HepG2 (cell line): ENCODE data around the gene MYADML2. TPM values are rescaled to one million over a fixed set of nuclear protein-coding genes. Genes with fewer than 3 reads are reported as not detected.

Source experiments
- ATF3 ChIP-seq: sonication (generic); formaldehyde crosslinking; IDR thresholded peaks from 2 replicates; pipeline ENCODE4 v1.4.0; 2020; ENCODE audit warnings: missing genetic modification reagents
- JARID2 ChIP-seq: sonication (generic); formaldehyde crosslinking; IDR thresholded peaks from 2 replicates; pipeline ENCODE4 v1.8.1; 2023; ENCODE audit warnings: missing genetic modification reagents, inconsistent platforms; ENCODE audit not compliant: insufficient replicate concordance
- KLF16 ChIP-seq, 2 experiments: sonication (generic) in 1 of 2; formaldehyde crosslinking in 1 of 2; IDR thresholded peaks; 2 replicates each; pipeline versions ENCODE4 v1.6.1 to v1.8.0; 2016 to 2023; ENCODE audit warnings: missing genetic modification reagents in 2 of 2, missing compliant biosample characterization in 1 of 2
- MED1 ChIP-seq: sonication (generic); formaldehyde crosslinking; IDR thresholded peaks from 2 replicates; pipeline ENCODE4 v1.4.0; 2020; ENCODE audit warnings: missing genetic modification reagents
- PHB2 ChIP-seq: fragments of 450-650 bp; IDR thresholded peaks from 2 replicates; pipeline ENCODE4 v1.6.1; 2018; ENCODE audit not compliant: partially characterized antibody
- PHF8 ChIP-seq: sonication (generic); formaldehyde crosslinking; IDR thresholded peaks from 2 replicates; pipeline ENCODE4 v1.5.0; 2020; ENCODE audit warnings: missing genetic modification reagents
- SIX4 ChIP-seq: sonication (generic); formaldehyde crosslinking; IDR thresholded peaks from 2 replicates; pipeline ENCODE4 v1.4.0; 2020; ENCODE audit warnings: missing genetic modification reagents
- SMC3 ChIP-seq: IDR thresholded peaks from 2 replicates; pipeline ENCODE4 v1.6.1; 2011; ENCODE audit warnings: low read length, improper control_type of control experiment
- SNAPC2 ChIP-seq: sonication (generic); formaldehyde crosslinking; IDR thresholded peaks from 2 replicates; pipeline ENCODE4 v1.8.1; 2022; ENCODE audit warnings: mild to moderate bottlenecking, missing genetic modification reagents
- SSRP1 ChIP-seq: IDR thresholded peaks from 2 replicates; pipeline ENCODE4 v1.6.1; 2016; ENCODE audit warnings: control low read depth
- ZFAT ChIP-seq: sonication (generic); formaldehyde crosslinking; conservative IDR thresholded peaks from 2 replicates; pipeline ENCODE4 v1.8.1; 2023; ENCODE audit warnings: missing genetic modification reagents, inconsistent platforms
- ZFY ChIP-seq: sonication (generic); formaldehyde crosslinking; IDR thresholded peaks from 2 replicates; pipeline ENCODE4 v1.4.0; 2020; ENCODE audit warnings: missing genetic modification reagents
- ZNF280B ChIP-seq: sonication (generic); formaldehyde crosslinking; IDR thresholded peaks from 2 replicates; pipeline ENCODE4 v1.5.0; 2020; ENCODE audit warnings: missing genetic modification reagents, mild to moderate bottlenecking, borderline replicate concordance
- ZNF382 ChIP-seq: sonication (generic); formaldehyde crosslinking; IDR thresholded peaks from 2 replicates; pipeline ENCODE4 v1.5.0; 2020; ENCODE audit warnings: missing genetic modification reagents, mild to moderate bottlenecking, borderline replicate concordance
- ZNF644 ChIP-seq: IDR thresholded peaks from 2 replicates; pipeline ENCODE4 v1.6.1; 2016; ENCODE audit warnings: low read depth
- ZNF709 ChIP-seq: sonication (generic); formaldehyde crosslinking; IDR thresholded peaks from 2 replicates; pipeline ENCODE4 v1.5.0; 2020; ENCODE audit warnings: mild to moderate bottlenecking, missing genetic modification reagents
- ZNF816 ChIP-seq: sonication (generic); formaldehyde crosslinking; IDR thresholded peaks from 2 replicates; pipeline ENCODE4 v1.8.0; 2022; ENCODE audit warnings: missing genetic modification reagents, mild to moderate bottlenecking, borderline replicate concordance
- ZNF878 ChIP-seq: sonication (generic); formaldehyde crosslinking; IDR thresholded peaks from 2 replicates; pipeline ENCODE4 v1.8.1; 2023; ENCODE audit warnings: mild to moderate bottlenecking, missing genetic modification reagents, moderate library complexity
- ZNF879 ChIP-seq: sonication (generic); formaldehyde crosslinking; IDR thresholded peaks from 2 replicates; pipeline ENCODE4 v1.8.1; 2023; ENCODE audit warnings: missing genetic modification reagents
- polyA plus RNA-seq, 8 experiments: library from polyadenylated mRNA; depleted of rRNA in 3 of 8; stranded (reverse) in 7 of 8; unstranded in 1 of 8; fragments of >200 nt; fragmentation: Illumina TruSeq in 4 of 8; extraction: Trizol in 4 of 8; gene quantifications; 2 replicates each; pipeline versions ENCODE4 v1.2.1 to v1.2.3, GENCODE V29; 2011 to 2016; ENCODE audit warnings: low read depth in 4 of 8, missing spikeins in 1 of 8, mixed read lengths in 1 of 8; ENCODE audit not compliant: insufficient read depth in 1 of 8
- total RNA-seq, 5 experiments: library from RNA; depleted of rRNA; stranded (reverse); fragments of >200 nt; fragmentation: Illumina TruSeq; extraction: Trizol; gene quantifications; 2 replicates each; pipeline ENCODE4 v1.2.3, GENCODE V29; 2016; ENCODE audit warnings: low read depth in 1 of 5
- TF ChIP-seq, protein P1 (sequence below): sonication (generic); formaldehyde crosslinking; IDR thresholded peaks from 2 replicates; pipeline ENCODE4 v1.9.0; 2021; ENCODE audit warnings: missing genetic modification reagents, mild to moderate bottlenecking, borderline replicate concordance
- TF ChIP-seq, protein P2 (sequence below): sonication (generic); formaldehyde crosslinking; IDR thresholded peaks from 2 replicates; pipeline ENCODE4 v1.5.0; 2020; ENCODE audit warnings: mild to moderate bottlenecking, missing genetic modification reagents, moderate library complexity
- TF ChIP-seq, protein P3 (sequence below): sonication (generic); formaldehyde crosslinking; conservative IDR thresholded peaks from 2 replicates; pipeline ENCODE4 v1.8.0; 2022; ENCODE audit warnings: mild to moderate bottlenecking, moderate library complexity, missing genetic modification reagents

Gene MYADML2
- total and polyA plus RNA-seq, 2 of the 13 experiments (the other 11 are each of a cell fraction or from before 2014, with no cell fraction given), result not detected

- TF ChIP-seq ZNF709 (CRISPR knock-in tag) (no peak), JARID2 (CRISPR knock-in tag) (no peak), PHF8 (CRISPR knock-in tag) (peak; percentile 36; the same call in 1 of the 2 replicates), SIX4 (CRISPR knock-in tag) (no peak), SSRP1 (CRISPR knock-in tag) (peak; percentile 97), ZNF816 (CRISPR knock-in tag) (no peak), ZNF878 (no peak), ZFAT (no peak), ZNF382 (CRISPR knock-in tag) (no peak), ATF3 (CRISPR knock-in tag) (no peak), SNAPC2 (no peak), ZNF879 (CRISPR knock-in tag) (no peak), KLF16 (CRISPR knock-in tag; IDR thresholded peaks at IDR 0.05) (no peak), ZNF280B (no peak; the same call in 1 of the 2 replicates), ZNF644 (CRISPR knock-in tag) (no peak), MED1 (CRISPR knock-in tag) (no peak; the same call in 1 of the 2 replicates), ZFY (CRISPR knock-in tag) (no peak), PHB2 (no peak), SMC3 (no peak)
- TF ChIP-seq, protein P1, sequence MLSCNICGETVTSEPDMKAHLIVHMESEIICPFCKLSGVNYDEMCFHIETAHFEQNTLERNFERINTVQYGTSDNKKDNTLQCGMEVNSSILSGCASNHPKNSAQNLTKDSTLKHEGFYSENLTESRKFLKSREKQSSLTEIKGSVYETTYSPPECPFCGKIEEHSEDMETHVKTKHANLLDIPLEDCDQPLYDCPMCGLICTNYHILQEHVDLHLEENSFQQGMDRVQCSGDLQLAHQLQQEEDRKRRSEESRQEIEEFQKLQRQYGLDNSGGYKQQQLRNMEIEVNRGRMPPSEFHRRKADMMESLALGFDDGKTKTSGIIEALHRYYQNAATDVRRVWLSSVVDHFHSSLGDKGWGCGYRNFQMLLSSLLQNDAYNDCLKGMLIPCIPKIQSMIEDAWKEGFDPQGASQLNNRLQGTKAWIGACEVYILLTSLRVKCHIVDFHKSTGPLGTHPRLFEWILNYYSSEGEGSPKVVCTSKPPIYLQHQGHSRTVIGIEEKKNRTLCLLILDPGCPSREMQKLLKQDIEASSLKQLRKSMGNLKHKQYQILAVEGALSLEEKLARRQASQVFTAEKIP (CRISPR knock-in tag), result no peak
- TF ChIP-seq, protein P2, sequence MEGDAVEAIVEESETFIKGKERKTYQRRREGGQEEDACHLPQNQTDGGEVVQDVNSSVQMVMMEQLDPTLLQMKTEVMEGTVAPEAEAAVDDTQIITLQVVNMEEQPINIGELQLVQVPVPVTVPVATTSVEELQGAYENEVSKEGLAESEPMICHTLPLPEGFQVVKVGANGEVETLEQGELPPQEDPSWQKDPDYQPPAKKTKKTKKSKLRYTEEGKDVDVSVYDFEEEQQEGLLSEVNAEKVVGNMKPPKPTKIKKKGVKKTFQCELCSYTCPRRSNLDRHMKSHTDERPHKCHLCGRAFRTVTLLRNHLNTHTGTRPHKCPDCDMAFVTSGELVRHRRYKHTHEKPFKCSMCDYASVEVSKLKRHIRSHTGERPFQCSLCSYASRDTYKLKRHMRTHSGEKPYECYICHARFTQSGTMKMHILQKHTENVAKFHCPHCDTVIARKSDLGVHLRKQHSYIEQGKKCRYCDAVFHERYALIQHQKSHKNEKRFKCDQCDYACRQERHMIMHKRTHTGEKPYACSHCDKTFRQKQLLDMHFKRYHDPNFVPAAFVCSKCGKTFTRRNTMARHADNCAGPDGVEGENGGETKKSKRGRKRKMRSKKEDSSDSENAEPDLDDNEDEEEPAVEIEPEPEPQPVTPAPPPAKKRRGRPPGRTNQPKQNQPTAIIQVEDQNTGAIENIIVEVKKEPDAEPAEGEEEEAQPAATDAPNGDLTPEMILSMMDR (CRISPR knock-in tag), result no peak
- TF ChIP-seq, protein P3, sequence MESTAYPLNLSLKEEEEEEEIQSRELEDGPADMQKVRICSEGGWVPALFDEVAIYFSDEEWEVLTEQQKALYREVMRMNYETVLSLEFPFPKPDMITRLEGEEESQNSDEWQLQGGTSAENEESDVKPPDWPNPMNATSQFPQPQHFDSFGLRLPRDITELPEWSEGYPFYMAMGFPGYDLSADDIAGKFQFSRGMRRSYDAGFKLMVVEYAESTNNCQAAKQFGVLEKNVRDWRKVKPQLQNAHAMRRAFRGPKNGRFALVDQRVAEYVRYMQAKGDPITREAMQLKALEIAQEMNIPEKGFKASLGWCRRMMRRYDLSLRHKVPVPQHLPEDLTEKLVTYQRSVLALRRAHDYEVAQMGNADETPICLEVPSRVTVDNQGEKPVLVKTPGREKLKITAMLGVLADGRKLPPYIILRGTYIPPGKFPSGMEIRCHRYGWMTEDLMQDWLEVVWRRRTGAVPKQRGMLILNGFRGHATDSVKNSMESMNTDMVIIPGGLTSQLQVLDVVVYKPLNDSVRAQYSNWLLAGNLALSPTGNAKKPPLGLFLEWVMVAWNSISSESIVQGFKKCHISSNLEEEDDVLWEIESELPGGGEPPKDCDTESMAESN (CRISPR knock-in tag), result no peak
Measured at GRCh38 chr17:81901167-81902022, 45.6 kb downstream of the MYADML2 start (continued).
